GM23338 (cell line): Measurements from ENCODE around the gene ABCB6.

Experiments used
- CREB1 ChIP-seq: fragments of 250-450 bp; sonication (Bioruptor Pico); IDR thresholded peaks from 2 replicates; pipeline ENCODE4 v1.5.0; 2020; ENCODE audit warnings: low read depth, mild to moderate bottlenecking, moderate library complexity
- EZH2 ChIP-seq: fragments of 200-600 bp; sonication (generic); IDR thresholded peaks from one replicate; pipeline ENCODE4 v1.8.0; 2017; ENCODE audit warnings: antibody characterized with exemption, mild to moderate bottlenecking, low read depth; ENCODE audit not compliant: unreplicated experiment
- EZH2phosphoT487 ChIP-seq: fragments of 200-600 bp; sonication (generic); IDR thresholded peaks from one replicate; pipeline ENCODE4 v1.8.1; 2018; ENCODE audit warnings: antibody characterized with exemption; ENCODE audit not compliant: unreplicated experiment
- JUNB ChIP-seq: IDR thresholded peaks from one replicate; pipeline ENCODE4 v1.6.1; 2016; ENCODE audit warnings: antibody characterized with exemption; ENCODE audit not compliant: unreplicated experiment
- NANOG ChIP-seq: IDR thresholded peaks from 2 replicates; pipeline ENCODE4 v1.6.1; 2016; ENCODE audit warnings: antibody characterized with exemption, borderline replicate concordance
- POLR2AphosphoS5 ChIP-seq: IDR thresholded peaks from 2 replicates; pipeline ENCODE4 v1.6.1; 2016; ENCODE audit warnings: antibody characterized with exemption, low read depth
- STAT1 ChIP-seq: IDR thresholded peaks from one replicate; pipeline ENCODE4 v1.6.1; 2016; ENCODE audit warnings: antibody characterized with exemption; ENCODE audit not compliant: unreplicated experiment
- ZNF114 ChIP-seq: fragments of 250-450 bp; sonication (Bioruptor Pico); IDR thresholded peaks from 2 replicates; pipeline ENCODE4 v1.5.0; 2020; ENCODE audit warnings: mild to moderate bottlenecking, moderate library complexity
- ZNF331 ChIP-seq: fragments of 250-450 bp; sonication (Bioruptor Pico); IDR thresholded peaks from 2 replicates; pipeline ENCODE4 v1.5.0; 2020; ENCODE audit warnings: low read depth, mild to moderate bottlenecking, moderate library complexity
- TF ChIP-seq, protein P1 (sequence below), 2 experiments: fragments of 200-600 bp in 1 of 2; sonication (generic) in 1 of 2; conservative IDR thresholded peaks; 2 replicates each; pipeline versions ENCODE4 v1.5.1 to v1.6.1; 2016 to 2017; ENCODE audit warnings: antibody characterized with exemption in 2 of 2, low read depth in 2 of 2, mild to moderate bottlenecking in 2 of 2, moderate library complexity in 1 of 2
- TF ChIP-seq, protein P2 (sequence below): IDR thresholded peaks from one replicate; pipeline ENCODE4 v1.6.1; 2018; ENCODE audit warnings: antibody characterized with exemption; ENCODE audit not compliant: unreplicated experiment
- TF ChIP-seq, protein P3 (sequence below): fragments of 250-450 bp; sonication (Bioruptor Pico); IDR thresholded peaks from 2 replicates; pipeline ENCODE4 v1.5.0; 2020; ENCODE audit warnings: mild to moderate bottlenecking, moderate library complexity
- TF ChIP-seq, protein P4 (sequence below): IDR thresholded peaks from 2 replicates; pipeline ENCODE4 v1.6.1; 2016; ENCODE audit warnings: antibody characterized with exemption

DNA sequence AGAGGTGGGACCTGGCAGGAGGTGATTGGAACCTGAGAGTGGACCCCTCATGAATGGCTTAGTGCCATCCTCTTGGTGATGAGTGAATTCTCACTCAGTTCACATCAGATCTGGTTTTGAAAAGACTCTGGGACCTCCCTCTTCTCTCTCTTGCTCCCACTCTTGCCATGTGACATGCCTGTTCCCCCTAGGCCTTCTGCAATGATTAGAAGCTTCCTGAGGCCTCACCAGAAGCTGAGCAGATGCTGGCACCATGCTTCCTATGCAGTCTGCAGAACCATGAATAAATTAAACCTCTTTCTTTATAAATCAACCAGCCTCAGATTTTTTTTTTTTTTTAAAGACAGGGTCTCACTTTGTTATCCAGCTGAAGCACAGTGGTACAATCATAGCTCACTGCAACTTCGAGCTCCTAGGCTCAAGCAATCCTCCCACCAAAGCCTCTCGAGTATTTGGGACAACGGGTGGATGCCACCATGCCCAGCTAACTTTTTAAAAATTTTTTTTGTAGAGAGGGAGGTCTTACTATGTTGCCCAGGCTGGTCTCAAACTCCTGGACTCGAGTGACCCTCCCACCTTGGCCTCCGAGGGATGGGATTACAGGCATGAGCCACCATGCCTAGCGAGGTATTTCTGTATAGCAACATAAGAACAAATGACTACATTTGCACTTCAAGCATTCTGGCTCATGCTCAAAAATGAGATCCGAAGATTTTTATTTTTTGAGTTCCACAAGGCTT is 14.2 kb downstream of the ABCB6 start:
- TF ChIP-seq, protein P1, sequence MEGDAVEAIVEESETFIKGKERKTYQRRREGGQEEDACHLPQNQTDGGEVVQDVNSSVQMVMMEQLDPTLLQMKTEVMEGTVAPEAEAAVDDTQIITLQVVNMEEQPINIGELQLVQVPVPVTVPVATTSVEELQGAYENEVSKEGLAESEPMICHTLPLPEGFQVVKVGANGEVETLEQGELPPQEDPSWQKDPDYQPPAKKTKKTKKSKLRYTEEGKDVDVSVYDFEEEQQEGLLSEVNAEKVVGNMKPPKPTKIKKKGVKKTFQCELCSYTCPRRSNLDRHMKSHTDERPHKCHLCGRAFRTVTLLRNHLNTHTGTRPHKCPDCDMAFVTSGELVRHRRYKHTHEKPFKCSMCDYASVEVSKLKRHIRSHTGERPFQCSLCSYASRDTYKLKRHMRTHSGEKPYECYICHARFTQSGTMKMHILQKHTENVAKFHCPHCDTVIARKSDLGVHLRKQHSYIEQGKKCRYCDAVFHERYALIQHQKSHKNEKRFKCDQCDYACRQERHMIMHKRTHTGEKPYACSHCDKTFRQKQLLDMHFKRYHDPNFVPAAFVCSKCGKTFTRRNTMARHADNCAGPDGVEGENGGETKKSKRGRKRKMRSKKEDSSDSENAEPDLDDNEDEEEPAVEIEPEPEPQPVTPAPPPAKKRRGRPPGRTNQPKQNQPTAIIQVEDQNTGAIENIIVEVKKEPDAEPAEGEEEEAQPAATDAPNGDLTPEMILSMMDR (conservative IDR thresholded peaks at IDR 0.05; ENCODE audit: low read depth in 2 of 2) = no peak
- no peak for TF ChIP-seq POLR2AphosphoS5
- no peak for TF ChIP-seq EZH2phosphoT487
- TF ChIP-seq, protein P2, sequence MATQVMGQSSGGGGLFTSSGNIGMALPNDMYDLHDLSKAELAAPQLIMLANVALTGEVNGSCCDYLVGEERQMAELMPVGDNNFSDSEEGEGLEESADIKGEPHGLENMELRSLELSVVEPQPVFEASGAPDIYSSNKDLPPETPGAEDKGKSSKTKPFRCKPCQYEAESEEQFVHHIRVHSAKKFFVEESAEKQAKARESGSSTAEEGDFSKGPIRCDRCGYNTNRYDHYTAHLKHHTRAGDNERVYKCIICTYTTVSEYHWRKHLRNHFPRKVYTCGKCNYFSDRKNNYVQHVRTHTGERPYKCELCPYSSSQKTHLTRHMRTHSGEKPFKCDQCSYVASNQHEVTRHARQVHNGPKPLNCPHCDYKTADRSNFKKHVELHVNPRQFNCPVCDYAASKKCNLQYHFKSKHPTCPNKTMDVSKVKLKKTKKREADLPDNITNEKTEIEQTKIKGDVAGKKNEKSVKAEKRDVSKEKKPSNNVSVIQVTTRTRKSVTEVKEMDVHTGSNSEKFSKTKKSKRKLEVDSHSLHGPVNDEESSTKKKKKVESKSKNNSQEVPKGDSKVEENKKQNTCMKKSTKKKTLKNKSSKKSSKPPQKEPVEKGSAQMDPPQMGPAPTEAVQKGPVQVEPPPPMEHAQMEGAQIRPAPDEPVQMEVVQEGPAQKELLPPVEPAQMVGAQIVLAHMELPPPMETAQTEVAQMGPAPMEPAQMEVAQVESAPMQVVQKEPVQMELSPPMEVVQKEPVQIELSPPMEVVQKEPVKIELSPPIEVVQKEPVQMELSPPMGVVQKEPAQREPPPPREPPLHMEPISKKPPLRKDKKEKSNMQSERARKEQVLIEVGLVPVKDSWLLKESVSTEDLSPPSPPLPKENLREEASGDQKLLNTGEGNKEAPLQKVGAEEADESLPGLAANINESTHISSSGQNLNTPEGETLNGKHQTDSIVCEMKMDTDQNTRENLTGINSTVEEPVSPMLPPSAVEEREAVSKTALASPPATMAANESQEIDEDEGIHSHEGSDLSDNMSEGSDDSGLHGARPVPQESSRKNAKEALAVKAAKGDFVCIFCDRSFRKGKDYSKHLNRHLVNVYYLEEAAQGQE = no peak
- no peak for TF ChIP-seq EZH2
- TF ChIP-seq, protein P3, sequence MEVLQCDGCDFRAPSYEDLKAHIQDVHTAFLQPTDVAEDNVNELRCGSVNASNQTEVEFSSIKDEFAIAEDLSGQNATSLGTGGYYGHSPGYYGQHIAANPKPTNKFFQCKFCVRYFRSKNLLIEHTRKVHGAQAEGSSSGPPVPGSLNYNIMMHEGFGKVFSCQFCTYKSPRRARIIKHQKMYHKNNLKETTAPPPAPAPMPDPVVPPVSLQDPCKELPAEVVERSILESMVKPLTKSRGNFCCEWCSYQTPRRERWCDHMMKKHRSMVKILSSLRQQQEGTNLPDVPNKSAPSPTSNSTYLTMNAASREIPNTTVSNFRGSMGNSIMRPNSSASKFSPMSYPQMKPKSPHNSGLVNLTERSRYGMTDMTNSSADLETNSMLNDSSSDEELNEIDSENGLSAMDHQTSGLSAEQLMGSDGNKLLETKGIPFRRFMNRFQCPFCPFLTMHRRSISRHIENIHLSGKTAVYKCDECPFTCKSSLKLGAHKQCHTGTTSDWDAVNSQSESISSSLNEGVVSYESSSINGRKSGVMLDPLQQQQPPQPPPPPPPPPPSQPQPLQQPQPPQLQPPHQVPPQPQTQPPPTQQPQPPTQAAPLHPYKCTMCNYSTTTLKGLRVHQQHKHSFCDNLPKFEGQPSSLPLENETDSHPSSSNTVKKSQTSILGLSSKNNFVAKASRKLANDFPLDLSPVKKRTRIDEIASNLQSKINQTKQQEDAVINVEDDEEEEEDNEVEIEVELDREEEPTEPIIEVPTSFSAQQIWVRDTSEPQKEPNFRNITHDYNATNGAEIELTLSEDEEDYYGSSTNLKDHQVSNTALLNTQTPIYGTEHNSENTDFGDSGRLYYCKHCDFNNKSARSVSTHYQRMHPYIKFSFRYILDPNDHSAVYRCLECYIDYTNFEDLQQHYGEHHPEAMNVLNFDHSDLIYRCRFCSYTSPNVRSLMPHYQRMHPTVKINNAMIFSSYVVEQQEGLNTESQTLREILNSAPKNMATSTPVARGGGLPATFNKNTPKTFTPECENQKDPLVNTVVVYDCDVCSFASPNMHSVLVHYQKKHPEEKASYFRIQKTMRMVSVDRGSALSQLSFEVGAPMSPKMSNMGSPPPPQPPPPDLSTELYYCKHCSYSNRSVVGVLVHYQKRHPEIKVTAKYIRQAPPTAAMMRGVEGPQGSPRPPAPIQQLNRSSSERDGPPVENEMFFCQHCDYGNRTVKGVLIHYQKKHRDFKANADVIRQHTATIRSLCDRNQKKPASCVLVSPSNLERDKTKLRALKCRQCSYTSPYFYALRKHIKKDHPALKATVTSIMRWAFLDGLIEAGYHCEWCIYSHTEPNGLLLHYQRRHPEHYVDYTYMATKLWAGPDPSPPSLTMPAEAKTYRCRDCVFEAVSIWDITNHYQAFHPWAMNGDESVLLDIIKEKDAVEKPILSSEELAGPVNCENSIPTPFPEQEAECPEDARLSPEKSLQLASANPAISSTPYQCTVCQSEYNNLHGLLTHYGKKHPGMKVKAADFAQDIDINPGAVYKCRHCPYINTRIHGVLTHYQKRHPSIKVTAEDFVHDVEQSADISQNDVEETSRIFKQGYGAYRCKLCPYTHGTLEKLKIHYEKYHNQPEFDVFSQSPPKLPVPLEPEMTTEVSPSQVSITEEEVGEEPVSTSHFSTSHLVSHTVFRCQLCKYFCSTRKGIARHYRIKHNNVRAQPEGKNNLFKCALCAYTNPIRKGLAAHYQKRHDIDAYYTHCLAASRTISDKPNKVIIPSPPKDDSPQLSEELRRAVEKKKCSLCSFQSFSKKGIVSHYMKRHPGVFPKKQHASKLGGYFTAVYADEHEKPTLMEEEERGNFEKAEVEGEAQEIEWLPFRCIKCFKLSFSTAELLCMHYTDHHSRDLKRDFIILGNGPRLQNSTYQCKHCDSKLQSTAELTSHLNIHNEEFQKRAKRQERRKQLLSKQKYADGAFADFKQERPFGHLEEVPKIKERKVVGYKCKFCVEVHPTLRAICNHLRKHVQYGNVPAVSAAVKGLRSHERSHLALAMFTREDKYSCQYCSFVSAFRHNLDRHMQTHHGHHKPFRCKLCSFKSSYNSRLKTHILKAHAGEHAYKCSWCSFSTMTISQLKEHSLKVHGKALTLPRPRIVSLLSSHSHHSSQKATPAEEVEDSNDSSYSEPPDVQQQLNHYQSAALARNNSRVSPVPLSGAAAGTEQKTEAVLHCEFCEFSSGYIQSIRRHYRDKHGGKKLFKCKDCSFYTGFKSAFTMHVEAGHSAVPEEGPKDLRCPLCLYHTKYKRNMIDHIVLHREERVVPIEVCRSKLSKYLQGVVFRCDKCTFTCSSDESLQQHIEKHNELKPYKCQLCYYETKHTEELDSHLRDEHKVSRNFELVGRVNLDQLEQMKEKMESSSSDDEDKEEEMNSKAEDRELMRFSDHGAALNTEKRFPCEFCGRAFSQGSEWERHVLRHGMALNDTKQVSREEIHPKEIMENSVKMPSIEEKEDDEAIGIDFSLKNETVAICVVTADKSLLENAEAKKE (CRISPR knock-in tag) = no peak
- no peak for TF ChIP-seq ZNF331 (CRISPR knock-in tag)
- TF ChIP-seq, protein P4, sequence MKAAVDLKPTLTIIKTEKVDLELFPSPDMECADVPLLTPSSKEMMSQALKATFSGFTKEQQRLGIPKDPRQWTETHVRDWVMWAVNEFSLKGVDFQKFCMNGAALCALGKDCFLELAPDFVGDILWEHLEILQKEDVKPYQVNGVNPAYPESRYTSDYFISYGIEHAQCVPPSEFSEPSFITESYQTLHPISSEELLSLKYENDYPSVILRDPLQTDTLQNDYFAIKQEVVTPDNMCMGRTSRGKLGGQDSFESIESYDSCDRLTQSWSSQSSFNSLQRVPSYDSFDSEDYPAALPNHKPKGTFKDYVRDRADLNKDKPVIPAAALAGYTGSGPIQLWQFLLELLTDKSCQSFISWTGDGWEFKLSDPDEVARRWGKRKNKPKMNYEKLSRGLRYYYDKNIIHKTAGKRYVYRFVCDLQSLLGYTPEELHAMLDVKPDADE = no peak
- no peak for TF ChIP-seq ZNF114 (CRISPR knock-in tag)
- no peak for TF ChIP-seq JUNB
- no peak for TF ChIP-seq CREB1
- no peak for TF ChIP-seq NANOG
- TF ChIP-seq STAT1 = no peak
